Measurements from ENCODE around the gene ADSL.

GRCh38 chr22:40361100-40361499 lies 14.8 kb downstream of the ADSL start:
- no peak for TF ChIP-seq POLR2A (IDR thresholded peaks at IDR 0.05; ENCODE audit: low read depth, low read length)
- TF ChIP-seq CTCF (conservative IDR thresholded peaks at IDR 0.05; ENCODE audit: low read depth, low read length), result no peak
- no peak for TF ChIP-seq BHLHE40 (IDR thresholded peaks at IDR 0.05; ENCODE audit: low read depth, low read length)
- TF ChIP-seq CEBPB (IDR thresholded peaks at IDR 0.05; ENCODE audit: low read depth, low read length), result no peak
